GM19397 (cell line): Measurements from ENCODE around the gene NFYA.

Experiments used
- ATAC-seq: cut with Tn5 transposase; IDR thresholded peaks from one replicate; pipeline ENCODE4 v1.9.1; 2021; ENCODE audit warnings: mild to moderate bottlenecking, moderate library complexity; ENCODE audit not compliant: unreplicated experiment

NFYA gene

DNA sequence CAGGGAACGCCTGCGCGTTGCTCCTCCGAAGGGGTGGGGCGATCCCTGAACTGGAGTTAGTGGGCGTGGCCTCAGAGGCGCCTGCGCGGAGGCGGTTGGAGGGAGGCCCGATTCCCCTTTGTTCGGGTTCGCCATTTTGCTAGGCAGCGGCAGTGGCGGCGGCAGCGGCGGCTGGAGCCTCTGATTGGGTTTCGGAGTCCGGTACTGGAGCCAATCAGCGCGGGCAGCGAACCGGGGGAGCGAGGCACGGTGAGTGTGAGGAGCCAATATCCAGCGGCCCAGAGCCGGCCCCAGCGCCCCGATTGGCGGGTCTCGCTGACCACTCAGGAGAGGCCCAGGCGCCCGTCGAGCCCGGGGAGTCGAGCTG lies at the start of gene NFYA:
NFYA (plus strand) TSS at position 139 of the 367 bp plus-strand sequence. CDS start 6,116 bp downstream, outside the sequence.
- peak; percentile 59 for ATAC-seq

GRCh38 chr6:41023114-41023513 lies 49.7 kb upstream of the NFYA start:
- no peak for ATAC-seq

DNA sequence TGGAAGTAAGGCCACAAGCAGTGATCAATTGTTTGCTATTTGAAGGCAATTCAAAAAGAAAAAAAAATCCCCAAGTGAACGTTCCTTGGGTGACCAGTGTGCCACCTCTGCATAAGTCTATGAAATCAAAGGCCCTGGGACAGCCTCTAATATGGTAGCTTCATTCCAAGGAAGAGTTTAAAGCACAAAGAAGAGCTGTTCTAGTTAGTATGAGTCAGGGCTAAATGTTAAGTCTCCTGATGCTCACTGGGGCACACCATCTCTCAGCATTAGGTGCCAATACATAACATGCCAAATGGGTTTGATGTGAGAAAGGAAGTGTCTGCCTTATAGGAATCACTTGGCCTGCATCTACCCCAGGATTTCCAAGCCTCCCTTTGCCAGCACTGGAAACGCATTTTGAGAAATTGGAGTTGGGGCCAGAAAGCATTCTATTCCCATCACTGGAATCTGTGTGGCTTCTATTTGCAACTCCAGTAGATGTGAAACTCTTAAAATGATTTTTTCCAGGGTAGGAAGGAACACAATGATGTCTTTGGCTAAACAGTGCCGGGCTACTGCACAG lies 46.7 kb upstream of the NFYA start:
- no peak for ATAC-seq

DNA sequence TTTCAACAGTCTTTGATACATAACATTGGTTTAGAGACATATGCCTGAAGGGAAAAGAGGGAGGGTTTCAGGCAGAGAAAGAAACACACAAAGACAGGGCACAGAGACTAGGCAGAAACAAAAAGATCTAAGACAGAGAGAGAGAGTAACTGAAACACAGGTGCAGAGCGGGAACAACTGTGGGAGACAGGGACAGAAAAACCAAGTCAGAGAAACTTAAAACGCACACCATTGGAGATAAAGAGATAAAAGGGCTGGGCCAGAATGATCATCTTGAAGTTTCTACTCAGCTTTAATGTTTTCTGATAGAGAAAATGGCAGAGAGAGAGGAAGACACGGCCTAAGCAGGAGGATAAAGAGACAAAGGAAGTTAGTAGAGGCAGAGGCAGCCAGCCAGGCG lies 45.5 kb upstream of the NFYA start:
- no peak for ATAC-seq

GRCh38 chr6:41027799-41028560 lies 44.8 kb upstream of the NFYA start:
- ATAC-seq: peak; percentile 86

- peak; percentile 46 for ATAC-seq
These were observed 44.0 kb upstream of the NFYA start for GRCh38 chr6:41028561-41029412.

DNA sequence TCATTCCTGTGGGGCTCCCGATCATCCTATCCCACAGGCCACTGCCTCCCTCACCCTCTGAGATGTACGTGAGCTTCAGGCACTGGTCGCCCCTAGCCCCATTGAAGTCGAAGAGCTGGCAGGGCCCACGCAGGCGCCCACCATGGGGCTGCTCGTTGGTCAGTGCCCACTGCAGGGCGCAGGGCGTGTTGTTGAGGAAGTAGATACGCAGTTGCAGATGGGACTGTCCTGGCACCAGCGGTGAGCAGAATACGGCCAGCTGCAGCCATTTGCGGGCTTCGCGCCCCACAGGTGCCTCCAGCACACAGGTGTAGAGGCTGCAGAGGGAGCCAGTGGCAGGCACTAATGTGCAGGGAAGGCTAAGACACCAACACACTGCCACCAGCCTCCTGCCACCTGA lies 39.9 kb upstream of the NFYA start:
- ATAC-seq: no peak

- ATAC-seq: no peak
These were observed 39.0 kb upstream of the NFYA start for GRCh38 chr6:41033776-41034175.

DNA sequence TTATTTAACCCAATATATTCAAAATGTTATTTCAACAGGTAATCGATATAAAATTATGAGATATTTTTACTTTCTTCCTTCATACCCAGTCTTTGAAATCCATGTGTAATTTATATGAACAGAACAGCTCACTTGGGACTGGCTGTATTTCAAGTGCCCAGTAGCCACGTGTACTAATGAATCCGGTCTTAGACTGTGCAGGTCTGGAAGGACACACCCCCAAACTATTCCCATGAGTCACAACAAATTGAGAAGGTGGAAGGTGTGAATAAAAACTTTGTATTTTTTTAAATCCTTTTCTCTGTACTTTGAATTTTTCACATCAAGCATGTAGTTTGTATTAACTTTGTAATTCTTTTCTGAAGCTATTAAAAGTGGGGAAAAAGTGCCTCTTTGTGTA lies 36.6 kb upstream of the NFYA start:
- no peak for ATAC-seq

DNA sequence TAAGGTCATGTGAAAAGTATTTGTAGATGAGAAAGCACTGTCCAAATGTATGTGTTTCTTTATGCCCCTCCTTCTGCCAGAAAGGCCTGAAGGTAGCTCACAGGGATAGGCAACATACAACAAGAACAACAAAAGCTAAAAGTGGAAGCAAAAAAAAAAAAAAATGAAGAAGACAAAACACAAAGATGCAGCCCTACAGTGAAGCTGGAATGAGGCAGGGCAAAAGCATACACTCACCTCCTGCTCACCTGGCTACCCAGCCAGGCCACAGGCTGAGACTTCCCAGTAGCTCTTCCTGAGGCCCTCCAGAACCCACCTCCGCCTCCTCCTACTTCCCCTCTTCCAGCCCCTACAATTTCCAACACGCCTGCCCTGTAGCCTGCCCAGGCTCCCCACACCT lies 36.2 kb upstream of the NFYA start:
- no peak for ATAC-seq

DNA sequence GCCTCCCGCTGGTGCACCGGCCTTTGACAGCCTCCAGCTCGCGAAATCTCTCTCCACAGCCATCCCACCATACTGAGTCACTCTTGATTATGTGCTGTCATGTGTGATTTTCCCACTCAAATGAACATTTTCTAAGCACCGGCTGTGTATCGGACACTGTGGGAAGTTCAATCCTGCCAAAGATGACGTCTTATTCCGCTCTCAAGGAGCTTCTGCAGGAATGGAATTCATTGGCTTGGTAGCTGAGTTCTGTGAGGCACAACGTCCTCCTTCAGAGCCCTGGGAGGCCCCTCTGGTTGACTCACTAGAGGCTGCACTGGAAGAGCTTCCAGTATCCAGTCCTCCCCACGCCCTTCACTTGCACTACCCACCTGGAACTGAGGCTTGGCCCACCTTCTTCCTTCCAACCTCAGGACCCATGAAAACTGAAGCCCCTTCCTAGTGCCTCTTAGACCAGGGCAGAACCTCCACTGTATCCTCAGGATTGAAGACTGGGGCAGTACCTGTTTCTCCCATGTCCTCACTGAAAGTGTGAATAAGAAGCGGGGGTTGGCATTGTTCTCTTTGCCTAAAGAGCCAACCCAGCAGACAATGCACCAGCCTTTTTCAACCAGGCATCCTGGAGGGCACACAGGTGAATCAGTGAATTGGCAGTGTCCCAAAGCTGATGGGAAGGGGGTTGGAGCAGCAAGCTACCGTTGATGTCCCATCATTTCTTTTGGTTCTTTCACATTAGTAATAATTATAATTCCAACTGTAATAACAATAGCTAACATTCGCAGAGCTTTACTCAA lies 35.5 kb upstream of the NFYA start:
- no peak for ATAC-seq

DNA sequence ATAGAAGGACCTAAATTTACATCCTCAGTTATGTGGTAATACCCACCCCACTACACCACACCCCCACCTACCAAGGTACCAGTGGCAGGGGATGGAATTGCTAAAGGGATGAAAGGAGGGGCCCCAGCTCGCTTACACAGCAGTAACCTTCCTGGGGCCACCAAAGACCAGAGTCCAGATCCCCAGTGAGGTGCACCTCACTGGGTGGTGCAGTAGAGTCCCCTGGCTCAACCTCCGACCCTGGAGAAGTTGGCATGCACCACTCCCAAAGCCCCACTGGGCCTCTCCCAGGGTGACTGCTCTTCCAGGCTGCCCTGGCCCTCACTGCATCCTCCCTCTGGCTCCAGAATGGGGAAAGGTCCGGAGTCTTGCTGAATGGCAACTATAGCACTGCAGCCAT lies 34.6 kb upstream of the NFYA start:
- no peak for ATAC-seq

DNA sequence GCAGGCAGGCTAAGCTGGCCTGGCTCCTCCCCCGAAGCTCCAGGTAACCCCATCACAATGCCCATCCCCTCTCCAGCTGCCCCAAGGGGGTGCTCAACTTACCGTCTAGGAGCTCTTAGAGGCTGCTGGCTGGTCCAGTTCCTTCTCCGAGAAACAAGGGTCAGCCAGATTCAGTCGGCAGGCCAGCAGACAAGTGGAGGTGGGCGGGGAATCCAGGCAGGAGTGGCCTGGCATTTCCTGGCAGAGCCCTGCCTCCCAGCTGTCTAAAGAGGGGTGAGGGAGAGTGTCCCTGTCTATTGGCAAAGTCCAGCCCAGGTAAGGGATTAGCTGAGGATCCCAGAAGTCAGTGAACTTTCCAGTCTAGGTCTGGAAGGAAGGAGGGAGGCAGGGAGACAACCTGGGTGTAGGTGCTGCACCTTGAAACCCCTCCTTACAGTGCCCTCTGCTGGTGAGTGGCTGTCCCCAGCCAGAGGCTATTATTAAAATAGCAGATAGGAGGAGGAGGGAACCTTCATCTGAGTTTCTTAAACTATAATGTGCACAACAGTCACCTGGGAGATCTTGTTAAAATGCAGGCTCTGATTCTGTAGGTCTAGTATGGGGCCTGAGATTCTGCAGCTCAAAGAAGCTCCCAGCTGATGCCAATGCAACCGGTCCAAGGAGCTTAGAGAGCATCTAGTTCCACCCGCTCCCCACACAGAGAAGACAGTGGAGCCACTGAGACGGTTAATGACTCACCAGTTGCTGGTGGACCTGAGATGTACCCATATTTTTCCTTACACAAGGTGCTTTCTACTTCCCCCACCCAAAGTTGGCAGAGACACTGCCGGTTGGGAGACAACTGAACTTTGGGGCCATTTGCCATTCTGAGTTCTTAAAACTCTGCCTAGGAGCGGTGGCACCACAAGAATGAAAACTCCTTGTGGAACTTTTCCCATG lies 33.4 kb upstream of the NFYA start, which contains the start of gene UNC5CL:
UNC5CL (minus strand) TSS at position 162 of the 939 bp plus-strand sequence. CDS start 4,147 bp downstream, outside the sequence.
- ATAC-seq: no peak

GRCh38 chr6:41040101-41040939 lies 32.5 kb upstream of the NFYA start:
- ATAC-seq: no peak

DNA sequence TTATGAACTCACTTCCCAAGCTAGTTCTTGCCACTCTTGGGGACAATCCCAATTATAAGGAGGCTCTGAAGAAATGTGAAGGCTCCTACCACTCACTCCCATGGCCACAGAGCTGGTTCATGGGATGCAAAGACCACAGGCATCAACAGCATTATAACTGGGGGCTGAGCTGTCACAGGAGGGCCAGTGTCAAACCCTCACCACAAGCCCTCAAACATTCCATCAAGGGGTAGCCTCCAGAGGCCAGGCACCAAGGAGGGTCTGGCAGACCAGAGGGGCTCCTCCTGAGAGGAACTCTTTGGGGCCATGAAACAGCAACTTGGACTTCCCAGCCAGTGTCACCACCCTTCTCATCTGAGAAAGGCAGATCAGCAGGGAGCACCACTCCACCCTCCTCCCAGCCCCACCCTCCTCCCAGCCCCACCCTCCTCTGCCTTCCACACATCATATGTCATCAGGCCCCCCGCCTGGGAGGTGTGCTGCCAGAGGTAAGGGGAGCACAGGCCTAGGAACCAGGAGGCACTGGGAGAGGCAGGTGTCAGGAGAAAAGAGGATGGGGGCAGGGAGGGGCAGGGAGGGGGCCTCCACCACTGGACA lies 31.7 kb upstream of the NFYA start:
- ATAC-seq: no peak

DNA sequence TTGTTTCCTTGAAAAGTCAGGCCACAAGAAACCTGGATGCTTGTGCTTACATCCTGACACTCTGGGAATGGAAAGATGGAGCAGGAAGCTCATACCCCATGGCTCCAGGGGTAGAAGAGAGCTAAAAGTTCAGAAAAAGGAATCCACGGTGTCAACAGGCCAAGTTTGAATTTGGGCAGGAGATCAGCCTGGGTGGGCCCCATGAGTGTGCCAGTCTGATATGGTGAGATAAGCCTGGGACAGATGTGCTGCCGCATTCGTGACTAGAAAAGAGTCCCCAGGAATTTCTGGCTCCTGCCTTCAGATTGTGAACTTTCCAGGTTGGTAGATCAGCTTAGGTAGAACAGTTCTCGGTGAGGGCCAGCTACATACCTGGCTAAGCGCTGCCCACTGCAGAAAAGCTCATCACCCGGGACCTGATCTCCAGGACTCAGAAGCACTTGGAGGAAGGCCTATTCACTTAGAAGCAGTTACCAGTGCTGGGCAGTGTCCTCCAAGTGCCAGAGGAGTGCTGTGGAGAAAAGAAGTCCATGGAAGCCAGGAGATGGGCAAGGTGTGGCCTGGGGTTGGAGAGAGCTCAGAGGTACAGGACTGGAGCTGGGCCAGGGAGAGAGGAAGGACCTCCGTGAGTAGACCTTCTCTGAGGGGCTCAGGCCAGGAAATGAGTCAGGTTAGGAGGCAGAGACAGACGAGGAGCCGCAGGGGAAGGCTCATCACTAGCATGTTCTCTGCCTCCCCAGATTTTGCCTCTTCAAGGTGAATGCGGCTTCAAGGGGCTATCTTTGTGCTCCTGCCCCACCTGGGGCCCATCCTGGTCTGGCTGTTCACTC lies 30.3 kb upstream of the NFYA start, which contains the start of gene TSPO2:
TSPO2 (plus strand) TSS at position 242 of the 830 bp plus-strand sequence; CDS start at position 761, 519 bp downstream.
- ATAC-seq: no peak

GRCh38 chr6:41043151-41043550 lies 29.6 kb upstream of the NFYA start:
- no peak for ATAC-seq
